Activated T-cell treated with anti-CD3 and anti-CD28 coated beads for 48 hours (primary cell): ENCODE data around the gene NHS.

Experiments
- DNase-seq: peaks from one replicate; pipeline ENCODE4 v3.0.0-alpha.2; 2020; ENCODE audit warnings: low read depth

NHS gene

DNA sequence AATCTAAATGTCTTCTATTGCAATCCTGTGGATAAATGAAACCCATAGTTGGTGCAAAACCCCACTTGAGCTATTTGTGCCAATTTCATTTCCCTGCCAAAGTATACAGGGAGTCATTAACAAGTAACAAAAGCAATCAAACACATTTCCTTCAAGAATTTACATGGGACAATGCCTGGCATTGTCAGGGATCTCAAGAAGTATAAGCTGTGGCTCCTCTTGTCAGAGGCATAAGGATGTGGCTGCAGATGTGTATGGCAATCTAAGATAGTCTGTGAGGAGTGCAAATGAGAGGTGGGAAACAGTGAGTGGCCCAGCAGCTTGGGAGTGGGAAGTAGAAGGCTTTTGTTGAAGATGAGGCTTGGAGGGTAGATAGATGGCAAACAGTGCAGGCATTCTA is 304.3 kb downstream of the NHS start:
- no peak for DNase-seq

GRCh38 chrX:17679820-17680219 is 304.8 kb downstream of the NHS start:
- DNase-seq = no peak

DNA sequence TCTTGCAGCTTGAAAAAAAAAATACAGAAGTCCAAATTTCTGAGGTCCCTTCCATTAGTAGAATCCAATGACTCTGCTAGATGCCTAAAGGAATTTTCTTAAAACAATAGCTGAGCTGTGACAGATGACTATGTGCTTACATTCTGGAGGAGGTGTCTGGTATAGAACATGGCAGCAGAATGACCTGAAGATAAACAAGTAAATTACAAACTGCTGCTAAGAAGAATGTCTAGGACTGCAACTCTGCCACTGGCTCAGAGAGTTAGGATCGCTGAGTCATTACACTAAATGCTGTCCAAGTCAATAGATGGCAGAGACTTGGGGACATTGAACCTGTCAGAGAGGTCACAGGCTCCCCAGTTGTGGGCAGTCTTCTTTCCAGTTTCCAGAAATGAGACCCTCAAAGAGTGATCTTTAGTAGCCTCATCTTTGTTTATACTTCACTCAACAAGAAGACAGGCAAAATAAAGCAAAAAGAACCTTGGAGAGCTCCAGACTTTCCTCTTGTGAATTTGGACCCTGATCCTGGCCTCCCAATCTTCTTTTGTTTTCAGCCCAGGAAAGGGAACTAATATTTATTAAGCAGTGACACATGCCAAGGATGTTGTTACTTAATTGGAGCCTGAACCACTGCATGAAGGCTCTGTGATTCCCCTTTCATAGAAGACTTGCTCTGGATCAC is 305.9 kb downstream of the NHS start:
- no peak for DNase-seq

DNA sequence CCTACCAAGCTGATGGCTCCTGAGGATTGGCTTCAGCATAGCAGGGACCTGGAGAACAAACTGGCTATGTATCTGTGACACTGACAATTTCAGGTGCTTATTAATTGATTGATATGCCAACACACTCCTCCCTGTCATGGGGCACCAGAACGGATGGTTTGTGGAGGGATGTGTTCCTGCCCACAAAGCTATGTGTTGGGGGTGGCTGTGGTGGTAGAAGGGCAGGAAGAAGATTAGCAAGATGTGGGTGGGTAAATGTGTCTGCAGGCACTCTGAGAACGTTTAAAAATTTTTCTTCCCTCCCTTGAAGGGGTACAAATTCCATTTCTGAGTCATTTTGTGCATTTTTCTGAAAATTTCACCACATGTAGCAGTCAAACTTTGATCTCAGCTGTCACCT is 307.3 kb downstream of the NHS start:
- DNase-seq = no peak

DNA sequence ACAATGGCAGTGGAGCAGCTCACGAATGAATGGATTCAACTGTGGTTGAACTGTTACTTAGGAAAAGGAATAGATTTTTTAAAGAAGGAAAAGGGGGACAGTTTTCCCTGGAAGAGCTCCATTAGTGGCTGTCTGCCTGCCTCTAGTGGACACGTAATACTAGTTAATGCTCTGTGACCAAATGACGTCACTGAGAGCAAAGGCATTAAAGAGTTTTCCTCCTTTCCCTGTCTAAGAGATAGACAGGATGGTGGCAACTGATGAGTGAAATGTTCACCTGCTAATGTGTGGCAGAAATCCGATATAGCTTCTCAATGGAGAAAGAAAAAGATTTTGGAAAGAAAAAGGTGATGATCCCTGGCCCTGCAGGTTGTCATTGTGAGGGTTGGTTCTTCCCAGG is 310.0 kb downstream of the NHS start:
- DNase-seq = no peak

DNA sequence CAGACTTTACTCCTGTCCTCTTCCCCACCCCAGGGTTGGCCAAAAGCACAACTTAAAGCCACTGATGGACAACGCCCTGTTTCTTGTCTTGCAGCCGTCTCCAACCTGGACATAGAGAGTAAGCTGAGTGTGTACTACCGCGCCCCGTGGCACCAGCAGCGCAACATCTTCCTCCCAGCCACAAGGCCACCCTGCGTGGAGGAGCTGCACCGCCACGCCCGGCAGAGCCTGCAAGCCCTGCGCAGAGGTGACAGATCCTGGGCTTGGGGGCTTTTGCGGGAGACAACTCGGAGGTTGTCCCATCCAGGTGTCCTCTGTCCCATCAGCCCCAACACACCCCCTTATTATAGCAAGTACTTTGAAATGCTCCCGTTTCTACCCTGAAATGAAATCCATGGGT is 312.6 kb downstream of the NHS start:
- no peak for DNase-seq

DNA sequence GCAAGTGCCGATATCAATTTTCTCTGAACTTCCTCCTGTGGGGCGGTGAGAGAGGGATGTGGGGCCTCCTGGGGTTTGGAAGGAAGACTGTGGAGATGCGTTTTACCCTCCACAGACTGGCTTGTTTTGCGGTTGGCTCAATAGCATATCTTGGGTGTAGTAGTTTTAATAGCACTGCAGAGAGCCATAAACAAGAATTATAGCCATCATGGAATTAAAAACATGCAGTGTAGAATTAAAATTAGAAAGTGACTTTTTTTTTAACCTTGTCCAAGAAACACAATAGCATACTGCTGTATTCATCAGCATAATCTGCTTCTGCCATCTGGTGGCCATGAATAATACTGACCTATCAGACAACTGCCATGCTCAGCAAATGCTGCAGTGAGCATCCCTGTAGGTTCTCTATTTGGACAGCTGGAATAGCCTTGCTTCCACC is 315.0 kb downstream of the NHS start:
- DNase-seq = no peak

- DNase-seq = no peak
Measured at GRCh38 chrX:17692709-17693346, 317.8 kb downstream of the NHS start.

- no peak for DNase-seq
Measured at GRCh38 chrX:17697191-17697590, 322.2 kb downstream of the NHS start.

DNA sequence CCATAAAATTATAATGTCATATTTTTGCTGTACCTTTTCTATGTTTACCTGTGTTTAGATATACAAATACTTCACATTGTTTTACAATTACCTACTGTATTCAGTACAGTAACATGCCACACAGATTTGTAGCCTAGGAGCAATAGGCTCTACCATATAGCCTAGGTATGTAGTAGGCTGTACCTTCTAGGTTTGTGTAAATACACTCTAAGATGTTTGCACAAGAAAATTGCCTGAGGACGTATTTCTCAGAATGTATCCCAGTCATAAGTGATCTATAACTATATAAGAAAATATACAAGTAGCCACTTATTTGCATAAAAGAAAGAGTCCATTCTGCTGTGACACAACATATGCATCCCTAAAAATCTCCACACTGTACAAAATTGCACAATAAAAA is 326.0 kb downstream of the NHS start:
- DNase-seq = no peak

GRCh38 chrX:17703201-17703600 is 328.2 kb downstream of the NHS start:
- no peak for DNase-seq

GRCh38 chrX:17705211-17705610 is 330.2 kb downstream of the NHS start:
- no peak for DNase-seq

DNA sequence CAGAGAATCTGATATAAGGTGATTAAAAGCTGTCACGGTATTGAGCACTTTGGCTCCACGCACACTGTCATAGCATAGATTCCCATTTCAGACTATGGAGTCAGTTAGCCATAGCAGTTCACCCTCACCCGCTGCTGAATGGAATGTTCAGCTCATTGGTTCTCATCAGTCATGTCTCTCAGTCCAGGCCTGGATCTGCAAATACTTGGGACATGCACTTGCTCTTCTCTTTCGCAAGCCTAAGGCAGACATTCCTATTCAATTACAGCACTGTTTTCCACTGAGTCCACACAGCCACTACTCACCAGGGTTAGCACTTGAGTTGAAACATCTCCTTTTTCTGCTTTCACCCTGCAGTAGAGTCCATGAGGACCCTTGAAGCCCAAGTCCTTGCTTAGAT is 331.7 kb downstream of the NHS start:
- no peak for DNase-seq

GRCh38 chrX:17707731-17708130 is 332.7 kb downstream of the NHS start:
- DNase-seq = no peak

GRCh38 chrX:17710871-17711301 is 335.9 kb downstream of the NHS start:
- DNase-seq = no peak

GRCh38 chrX:17713288-17713687 is 338.3 kb downstream of the NHS start:
- DNase-seq = no peak

GRCh38 chrX:17718649-17719165 is 343.7 kb downstream of the NHS start:
- no peak for DNase-seq

- no peak for DNase-seq
Measured at GRCh38 chrX:17719711-17720110, 344.7 kb downstream of the NHS start.

DNA sequence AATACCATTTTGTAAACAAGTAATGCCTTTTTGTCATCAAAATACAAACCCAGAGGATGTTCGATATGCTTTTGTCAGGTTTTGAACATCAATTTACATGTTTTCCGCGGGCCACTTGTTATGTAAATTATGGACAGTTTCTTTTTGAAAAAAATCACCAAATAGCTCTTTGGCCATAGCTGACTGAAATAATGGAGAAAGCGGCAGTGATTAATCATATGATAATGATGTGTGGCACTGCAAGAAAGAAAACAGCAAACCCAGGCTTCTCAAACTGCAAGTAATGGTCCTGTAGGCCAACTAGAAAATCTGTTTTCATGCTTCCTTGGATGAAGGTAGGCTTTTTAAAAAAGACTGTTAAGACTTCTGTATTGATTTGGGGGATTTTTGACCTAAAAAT is 346.7 kb downstream of the NHS start:
- DNase-seq = no peak

GRCh38 chrX:17725181-17725580 is 350.2 kb downstream of the NHS start:
- no peak for DNase-seq

GRCh38 chrX:17732138-17732783 is 357.3 kb downstream of the NHS start:
- no peak for DNase-seq

- no peak for DNase-seq
Measured at GRCh38 chrX:17735406-17735805, 360.4 kb downstream of the NHS start.

- DNase-seq = no peak
Measured at GRCh38 chrX:17736478-17736855, 361.5 kb downstream of the NHS start.
